ENCODE data around the gene KCNMB1.

Gene KCNMB1

DNA sequence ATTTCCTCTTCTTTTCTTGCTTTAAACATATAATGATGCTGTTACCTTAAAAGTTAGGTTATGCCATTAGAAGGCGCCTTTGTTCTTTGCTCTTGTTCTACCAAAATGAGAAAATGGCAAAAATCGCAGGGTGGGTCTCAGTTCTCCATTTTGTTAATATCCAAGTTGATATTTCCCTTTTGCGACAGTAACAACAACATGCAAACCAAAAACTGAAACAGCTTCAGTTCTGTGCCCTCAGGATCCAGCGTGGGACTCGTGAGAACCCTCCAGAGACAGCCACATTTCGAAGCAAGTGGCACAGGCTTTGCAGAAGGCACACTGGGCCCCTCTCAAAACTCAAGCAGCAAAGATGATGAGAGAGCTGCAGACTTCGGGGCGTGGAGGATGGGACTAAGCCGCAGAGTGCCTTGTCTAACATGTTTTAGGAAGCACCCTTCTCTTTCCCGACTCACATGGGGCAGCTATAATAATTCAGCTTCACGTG, 58.6 kb downstream of the KCNMB1 start:
- no peak overlapping the region for H3K27ac ChIP-seq (ENCODE audit: low read depth, low read length)
- TF ChIP-seq EZH2phosphoT487 (IDR thresholded peaks at IDR 0.05; ENCODE audit: borderline replicate concordance, low read length): no peak
- no peaks in the 10 kb centered on the region for H3F3A ChIP-seq (ENCODE audit: control insufficient read depth, insufficient read depth)
- H3K27me3 ChIP-seq (ENCODE audit: control insufficient read depth, low read length): peaks cover 21% of the 10 kb centered on the region
- H3K4me3 ChIP-seq (ENCODE audit: low read length): peak overlapping the region; percentile 48; the same call in 1 of the 2 replicates
- no peaks in the 10 kb centered on the region for H3K9me3 ChIP-seq (ENCODE audit: control insufficient read depth, insufficient read depth, low read length)
- no peaks in the 10 kb centered on the region for H3K79me2 ChIP-seq (ENCODE audit: control insufficient read depth, low read length)
- H3K4me1 ChIP-seq (ENCODE audit: control insufficient read depth, low read length): peaks cover 28% of the 10 kb centered on the region
- peak overlapping the region; percentile 51 for H3K4me2 ChIP-seq (ENCODE audit: low read length)
- H4K20me1 ChIP-seq (ENCODE audit: control insufficient read depth, insufficient read depth, low read depth, low read length): no peaks in the 10 kb centered on the region
- H3K9me2 ChIP-seq (replicated peaks; ENCODE audit: control insufficient read depth, low read length): no peaks in the 10 kb centered on the region
- no peaks in the 10 kb centered on the region for H3K36me3 ChIP-seq (ENCODE audit: control insufficient read depth, low read length)

- Histone ChIP-seq H3K27ac (ENCODE audit: low read depth, low read length) (no peak overlapping the region), H3K4me1 (ENCODE audit: control insufficient read depth, low read length) (peaks cover 28% of the 10 kb centered on the region), H3F3A (ENCODE audit: control insufficient read depth, insufficient read depth) (no peaks in the 10 kb centered on the region), H3K9me3 (ENCODE audit: control insufficient read depth, insufficient read depth, low read length) (no peaks in the 10 kb centered on the region), H3K79me2 (ENCODE audit: control insufficient read depth, low read length) (no peaks in the 10 kb centered on the region), H3K4me2 (ENCODE audit: low read length) (no peak overlapping the region), H3K9me2 (replicated peaks; ENCODE audit: control insufficient read depth, low read length) (no peaks in the 10 kb centered on the region), H4K20me1 (ENCODE audit: control insufficient read depth, insufficient read depth, low read depth, low read length) (no peaks in the 10 kb centered on the region), H3K4me3 (ENCODE audit: low read length) (no peak overlapping the region), H3K27me3 (ENCODE audit: control insufficient read depth, low read length) (peaks cover 21% of the 10 kb centered on the region), H3K36me3 (ENCODE audit: control insufficient read depth, low read length) (no peaks in the 10 kb centered on the region)
- TF ChIP-seq EZH2phosphoT487 (IDR thresholded peaks at IDR 0.05; ENCODE audit: borderline replicate concordance, low read length): no peak
- TF ChIP-seq CTCF (IDR thresholded peaks at IDR 0.05; ENCODE audit: low read depth, low read length, poor library complexity, severe bottlenecking): no peak
These were observed 59.6 kb downstream of the KCNMB1 start for GRCh38 chr5:170329524-170329923.

DNA sequence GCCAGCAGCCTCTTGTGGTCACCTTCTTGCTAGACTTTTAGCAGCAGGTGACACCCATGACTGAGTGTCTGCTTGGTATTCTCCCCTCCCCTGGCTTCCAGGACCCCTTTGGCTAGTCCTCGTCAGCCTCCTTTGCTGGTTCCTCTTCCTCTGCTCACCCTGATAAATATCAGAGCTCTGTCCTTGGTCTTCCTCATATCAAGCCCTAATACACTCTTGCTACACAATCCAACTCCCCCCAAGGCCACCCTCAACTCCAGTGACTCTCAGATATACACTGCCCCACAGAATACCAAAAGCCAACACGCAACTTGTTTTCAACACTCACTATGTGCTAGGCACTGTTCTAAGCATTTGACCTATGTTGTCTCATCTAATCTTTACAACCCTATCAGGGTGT, 61.3 kb downstream of the KCNMB1 start:
- H3K36me3 ChIP-seq (ENCODE audit: control insufficient read depth, low read length): no peaks in the 10 kb centered on the region
- no peaks in the 10 kb centered on the region; the same call in 1 of the 2 replicates for H3K9me2 ChIP-seq (replicated peaks; ENCODE audit: control insufficient read depth, low read length)
- H3K9me3 ChIP-seq (ENCODE audit: control insufficient read depth, insufficient read depth, low read length): no peaks in the 10 kb centered on the region
- H3K27ac ChIP-seq (ENCODE audit: low read depth, low read length): no peak overlapping the region
- no peaks in the 10 kb centered on the region for H3K79me2 ChIP-seq (ENCODE audit: control insufficient read depth, low read length)
- H4K20me1 ChIP-seq (ENCODE audit: control insufficient read depth, insufficient read depth, low read depth, low read length): no peaks in the 10 kb centered on the region
- H3K27me3 ChIP-seq (ENCODE audit: control insufficient read depth, low read length): peaks cover 24% of the 10 kb centered on the region
- no peak for TF ChIP-seq EZH2phosphoT487 (IDR thresholded peaks at IDR 0.05; ENCODE audit: borderline replicate concordance, low read length)
- no peak for TF ChIP-seq CTCF (IDR thresholded peaks at IDR 0.05; ENCODE audit: low read depth, low read length, poor library complexity, severe bottlenecking)
- H3K4me3 ChIP-seq (ENCODE audit: low read length): no peak overlapping the region
- H3F3A ChIP-seq (ENCODE audit: control insufficient read depth, insufficient read depth): no peaks in the 10 kb centered on the region
- H3K4me2 ChIP-seq (ENCODE audit: low read length): no peak overlapping the region
- H3K4me1 ChIP-seq (ENCODE audit: control insufficient read depth, low read length): peaks cover 22% of the 10 kb centered on the region

DNA sequence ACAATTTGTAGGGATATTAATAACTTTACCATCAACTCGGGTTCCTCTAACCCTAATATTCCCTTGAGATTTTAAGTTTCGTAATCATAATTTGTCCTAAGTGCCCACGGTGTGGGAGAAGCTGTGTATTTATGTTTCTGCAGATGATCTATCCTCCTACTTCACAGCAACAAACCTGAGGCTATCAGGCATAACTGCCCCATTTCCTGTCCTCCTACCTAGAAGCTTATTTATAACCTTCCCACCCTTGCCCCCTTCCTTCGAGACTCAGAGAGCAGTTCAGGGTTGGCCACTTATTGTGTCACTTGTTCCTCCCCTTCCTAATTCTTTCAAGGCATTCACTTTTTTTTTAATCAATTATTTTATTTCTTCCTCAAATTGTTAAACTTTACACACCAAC, 62.0 kb downstream of the KCNMB1 start:
- Histone ChIP-seq H3K36me3 (ENCODE audit: control insufficient read depth, low read length) (no peaks in the 10 kb centered on the region), H3K9me3 (ENCODE audit: control insufficient read depth, insufficient read depth, low read length) (no peaks in the 10 kb centered on the region), H3K4me2 (ENCODE audit: low read length) (peak overlapping the region; percentile 19; the same call in 1 of the 2 replicates), H4K20me1 (ENCODE audit: control insufficient read depth, insufficient read depth, low read depth, low read length) (no peaks in the 10 kb centered on the region), H3K27me3 (ENCODE audit: control insufficient read depth, low read length) (peaks cover 24% of the 10 kb centered on the region), H3K27ac (ENCODE audit: low read depth, low read length) (no peak overlapping the region), H3K4me3 (ENCODE audit: low read length) (no peak overlapping the region), H3F3A (ENCODE audit: control insufficient read depth, insufficient read depth) (no peaks in the 10 kb centered on the region), H3K79me2 (ENCODE audit: control insufficient read depth, low read length) (no peaks in the 10 kb centered on the region), H3K9me2 (replicated peaks; ENCODE audit: control insufficient read depth, low read length) (no peaks in the 10 kb centered on the region; the same call in 1 of the 2 replicates), H3K4me1 (ENCODE audit: control insufficient read depth, low read length) (peaks cover 22% of the 10 kb centered on the region)
- no peak for TF ChIP-seq CTCF (IDR thresholded peaks at IDR 0.05; ENCODE audit: low read depth, low read length, poor library complexity, severe bottlenecking)
- no peak for TF ChIP-seq EZH2phosphoT487 (IDR thresholded peaks at IDR 0.05; ENCODE audit: borderline replicate concordance, low read length)
